Esophagus squamous epithelium (tissue), 4 donors: ENCODE measurements around the gene TSPYL4.

Source experiments
- CTCF ChIP-seq, 6 experiments: fragments of 450-650 bp in 4 of 6; fragments of 200-600 bp in 2 of 6; sonication (generic) in 2 of 6; IDR thresholded peaks; one replicate each; pipeline ENCODE4 v1.5.1; 2016 to 2019; ENCODE audit warnings: antibody characterized with exemption in 6 of 6, mild to moderate bottlenecking in 4 of 6, moderate library complexity in 4 of 6
- POLR2A ChIP-seq, 4 donors: fragments of 450-650 bp; IDR thresholded peaks; one replicate each; pipeline ENCODE4 v1.6.1; 2017; ENCODE audit warnings: antibody characterized with exemption in 4 of 4, mild to moderate bottlenecking in 4 of 4, moderate library complexity in 3 of 4

GRCh38 chr6:116280933-116281316 is 27.1 kb upstream of the TSPYL4 start:
- TF ChIP-seq CTCF (IDR thresholded peaks at IDR 0.05) (no peak), POLR2A (IDR thresholded peaks at IDR 0.05) (no peak)
